Osteoblast (primary cell): Measurements from ENCODE around the gene METTL24. TPM values are rescaled to one million over a fixed set of nuclear protein-coding genes. Genes with fewer than 3 reads are reported as not detected.
"Not testable (repeated sequence)": the region's sequence is repeated elsewhere in the genome, so short reads cannot be mapped to it uniquely, and the experiment has no call there.

Source experiments
- DNase-seq: peaks from one replicate; pipeline ENCODE4 v3.0.0; 2011; ENCODE audit warnings: low spot score, mixed read lengths; ENCODE audit not compliant: insufficient read length; ENCODE audit errors: missing footprints
- H2AFZ ChIP-seq: 2 replicates; pipeline ENCODE4 v1.6.0; 2011; ENCODE audit warnings: mild to moderate bottlenecking, low read length
- H3K27ac ChIP-seq: 2 replicates; pipeline ENCODE4 v1.5.1; 2011; ENCODE audit warnings: mild to moderate bottlenecking, low read depth, low read length, moderate library complexity
- H3K27me3 ChIP-seq: 2 replicates; pipeline ENCODE4 v1.6.0; 2012; ENCODE audit warnings: mild to moderate bottlenecking, control low read depth, inconsistent platforms, low read length, moderate library complexity; ENCODE audit not compliant: insufficient read depth
- H3K36me3 ChIP-seq: 2 replicates; pipeline ENCODE4 v1.5.1; 2011; ENCODE audit warnings: mild to moderate bottlenecking, low read length, control low read depth, moderate library complexity; ENCODE audit not compliant: insufficient read depth
- H3K4me1 ChIP-seq: 2 replicates; pipeline ENCODE4 v1.5.1; 2011; ENCODE audit warnings: mild to moderate bottlenecking, low read length, control low read depth, moderate library complexity; ENCODE audit not compliant: insufficient read depth
- H3K4me2 ChIP-seq: 2 replicates; pipeline ENCODE4 v1.6.0; 2011; ENCODE audit warnings: mild to moderate bottlenecking, low read length; ENCODE audit not compliant: insufficient read depth
- H3K4me3 ChIP-seq: fragments of 200-600 bp; sonication (generic); 3 replicates; pipeline ENCODE4 v1.5.1; 2012; ENCODE audit warnings: mild to moderate bottlenecking, low read length, inconsistent platforms; ENCODE audit not compliant: insufficient read depth
- H3K79me2 ChIP-seq: 2 replicates; pipeline ENCODE4 v1.6.0; 2012; ENCODE audit warnings: mild to moderate bottlenecking, low read length, control low read depth, inconsistent platforms; ENCODE audit not compliant: insufficient read depth
- H3K9me3 ChIP-seq: 2 replicates; pipeline ENCODE4 v1.5.1; 2011; ENCODE audit warnings: low read depth, low read length, control low read depth
- H4K20me1 ChIP-seq: 2 replicates; pipeline ENCODE4 v1.6.0; 2012; ENCODE audit warnings: mild to moderate bottlenecking, low read length, control low read depth; ENCODE audit not compliant: insufficient read depth
- CTCF ChIP-seq: IDR thresholded peaks from 2 replicates; pipeline ENCODE4 v1.5.1; 2011; ENCODE audit warnings: mild to moderate bottlenecking, low read depth, low read length, moderate library complexity; ENCODE audit errors: extremely low read depth
- total RNA-seq: library from RNA; depleted of rRNA; stranded (reverse); fragments of >200 nt; gene quantifications from 2 replicates; pipeline ENCODE4 v1.2.3, GENCODE V29; 2012

METTL24 gene
- total RNA-seq, 1 donor = 0.36 TPM

- TF ChIP-seq CTCF = no peak
- no peak for DNase-seq
Measured at GRCh38 chr6:110307368-110307767, 50.8 kb downstream of the METTL24 start.

GRCh38 chr6:110305832-110306231 is 52.3 kb downstream of the METTL24 start:
- H3K9me3 ChIP-seq, H3K27ac ChIP-seq, H2AFZ ChIP-seq, H3K27me3 ChIP-seq, H3K79me2 ChIP-seq, H3K4me3 ChIP-seq, DNase-seq, H3K36me3 ChIP-seq, H3K4me1 ChIP-seq, H4K20me1 ChIP-seq, H3K4me2 ChIP-seq: not testable (repeated sequence)

More at GRCh38 chr6:110307368-110307767, 50.8 kb downstream of the METTL24 start:
- Histone ChIP-seq H3K4me3 (no peak overlapping the region), H4K20me1 (no peaks in the 10 kb centered on the region), H2AFZ (no peak overlapping the region), H3K27ac (no peak overlapping the region), H3K36me3 (no peaks in the 10 kb centered on the region), H3K79me2 (no peaks in the 10 kb centered on the region), H3K4me1 (no peaks in the 10 kb centered on the region), H3K27me3 (no peaks in the 10 kb centered on the region), H3K9me3 (no peaks in the 10 kb centered on the region), H3K4me2 (no peak overlapping the region)

GRCh38 chr6:110303692-110304091 is 54.5 kb downstream of the METTL24 start:
- not testable (repeated sequence) for H2AFZ ChIP-seq, H4K20me1 ChIP-seq, H3K36me3 ChIP-seq, H3K79me2 ChIP-seq, H3K4me1 ChIP-seq, H3K4me3 ChIP-seq, H3K27me3 ChIP-seq, H3K9me3 ChIP-seq, H3K27ac ChIP-seq, H3K4me2 ChIP-seq, DNase-seq

- H3K79me2 ChIP-seq = no peaks in the 10 kb centered on the region
- no peaks in the 10 kb centered on the region for H3K9me3 ChIP-seq
- no peak overlapping the region for H3K4me2 ChIP-seq
- H3K4me3 ChIP-seq = no peak overlapping the region
- no peak for DNase-seq
- H3K36me3 ChIP-seq = no peaks in the 10 kb centered on the region
- TF ChIP-seq CTCF = no peak
- H4K20me1 ChIP-seq = no peaks in the 10 kb centered on the region
- peaks cover 11% of the 10 kb centered on the region for H3K27me3 ChIP-seq
- no peak overlapping the region for H3K27ac ChIP-seq
- no peaks in the 10 kb centered on the region for H3K4me1 ChIP-seq
- no peak overlapping the region for H2AFZ ChIP-seq
Measured at GRCh38 chr6:110298916-110299315, 59.2 kb downstream of the METTL24 start.

- no peak overlapping the region for H3K27ac ChIP-seq
- H3K27me3 ChIP-seq = peaks cover 11% of the 10 kb centered on the region
- TF ChIP-seq CTCF = no peak
- H3K4me2 ChIP-seq = no peak overlapping the region
- H2AFZ ChIP-seq = no peak overlapping the region
- no peaks in the 10 kb centered on the region for H3K9me3 ChIP-seq
- DNase-seq = no peak
- no peaks in the 10 kb centered on the region for H3K79me2 ChIP-seq
- H3K4me3 ChIP-seq = no peak overlapping the region
- no peaks in the 10 kb centered on the region for H3K4me1 ChIP-seq
- H4K20me1 ChIP-seq = no peaks in the 10 kb centered on the region
- H3K36me3 ChIP-seq = no peaks in the 10 kb centered on the region
Measured at GRCh38 chr6:110298411-110298810, 59.7 kb downstream of the METTL24 start.
